SH-SY5Y (cell line): ENCODE results near the gene FEZF1.

Experiments
- GATA2 ChIP-seq: IDR thresholded peaks from 2 replicates; pipeline ENCODE4 v1.6.1; 2011; ENCODE audit warnings: mild to moderate bottlenecking, low read depth, low read length
- GATA3 ChIP-seq: IDR thresholded peaks from 2 replicates; pipeline ENCODE4 v1.6.1; 2011; ENCODE audit warnings: low read depth, mild to moderate bottlenecking, low read length, moderate library complexity

DNA sequence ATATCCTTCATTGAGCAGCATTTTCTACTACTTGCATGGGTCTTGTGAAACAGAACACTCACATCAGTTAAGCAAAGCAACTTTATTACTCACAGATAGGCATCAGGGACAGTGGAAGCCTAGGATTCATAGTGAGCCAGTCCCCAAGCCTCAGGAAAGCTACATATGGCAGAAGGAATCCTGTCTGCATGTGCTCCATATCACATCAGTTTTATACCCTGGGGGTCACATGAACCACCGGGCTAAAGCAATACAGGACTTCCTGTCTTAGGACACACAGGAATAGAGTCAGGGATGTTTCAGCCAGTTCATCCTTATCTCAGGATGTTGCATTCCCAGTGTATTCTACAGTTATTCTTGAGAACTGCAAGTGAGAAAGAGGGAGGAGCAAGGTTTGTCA is 15.1 kb downstream of the FEZF1 start:
- TF ChIP-seq GATA2: no peak
- no peak for TF ChIP-seq GATA3
